ENCODE measurements around the gene EGLN1.
A peak's percentile ranks its signal among the peaks of the same experiment; 100 is the strongest.

The EGLN1 gene

GRCh38 chr1:231387770-231388669 lies 34.1 kb downstream of the EGLN1 start:
- H3K27ac ChIP-seq = peak overlapping the region; percentile 79
- ChIA-PET POLR2A (ENCODE audit: low non-redundant PET) (no interaction called here), CTCF (interaction anchor here (0.6 kb wide), 1 partner anchor 1849 kb away, joined by 3 read pairs; no protein-coding TSS in a partner anchor)
- no peak for TF ChIP-seq CTCF (conservative IDR thresholded peaks at IDR 0.05; ENCODE audit: low read depth)
- peak; percentile 56 for DNase-seq (ENCODE audit: low spot score)

GRCh38 chr1:231386466-231386865 lies 35.6 kb downstream of the EGLN1 start:
- CTCF ChIA-PET = interaction anchor here (0.6 to 0.7 kb wide), 2 partner anchors 18 to 285 kb away, joined by 3 to 4 read pairs; no protein-coding TSS in a partner anchor
- TF ChIP-seq CTCF (conservative IDR thresholded peaks at IDR 0.05; ENCODE audit: low read depth) = no peak
- DNase-seq (ENCODE audit: low spot score) = no peak
- H3K27ac ChIP-seq = no peak overlapping the region
- POLR2A ChIA-PET (ENCODE audit: low non-redundant PET) = no interaction called here

- ChIA-PET POLR2A (ENCODE audit: low non-redundant PET) (no interaction called here), CTCF (no interaction called here)
- TF ChIP-seq CTCF (conservative IDR thresholded peaks at IDR 0.05; ENCODE audit: low read depth) = no peak
- H3K27ac ChIP-seq = no peak overlapping the region
- DNase-seq (ENCODE audit: low spot score) = peak; percentile 63
Observed at GRCh38 chr1:231385416-231385748, 36.7 kb downstream of the EGLN1 start.

- ChIA-PET POLR2A (ENCODE audit: low non-redundant PET) (no interaction called here), CTCF (no interaction called here)
- no peak for TF ChIP-seq CTCF (conservative IDR thresholded peaks at IDR 0.05; ENCODE audit: low read depth)
- DNase-seq (ENCODE audit: low spot score) = no peak
- H3K27ac ChIP-seq = no peak overlapping the region
Observed at GRCh38 chr1:231384696-231385415, 37.2 kb downstream of the EGLN1 start.

GRCh38 chr1:231383159-231383860 lies 38.8 kb downstream of the EGLN1 start:
- ChIA-PET POLR2A (ENCODE audit: low non-redundant PET) (no interaction called here), CTCF (no interaction called here)
- peak; percentile 53 for DNase-seq (ENCODE audit: low spot score)
- TF ChIP-seq CTCF (conservative IDR thresholded peaks at IDR 0.05; ENCODE audit: low read depth) = no peak
- H3K27ac ChIP-seq = no peak overlapping the region

- no peak for TF ChIP-seq CTCF (conservative IDR thresholded peaks at IDR 0.05; ENCODE audit: low read depth)
- H3K27ac ChIP-seq = no peak overlapping the region
- ChIA-PET CTCF (interaction anchor here (0.6 to 1.3 kb wide), 2 partner anchors 24 to 25 kb away, joined by 4 read pairs; no protein-coding TSS in a partner anchor), POLR2A (ENCODE audit: low non-redundant PET) (no interaction called here)
- no peak for DNase-seq (ENCODE audit: low spot score)
Observed at GRCh38 chr1:231382426-231382825, 39.7 kb downstream of the EGLN1 start.

Measured in RWPE1 (cell line).